Dendritic cell treated with granulocyte-macrophage colony-stimulating factor and Interleukin-4, amounts not matched to agents 40 ng/mL and 50 ng/mL, for 4 days (primary cell): Measurements from ENCODE around the gene LRRC10B.

Experiments
- H3K27ac Mint-ChIP-seq: one replicate; pipeline ENCODE4 v1.8.0; 2022; ENCODE audit warnings: mild to moderate bottlenecking, mixed read lengths
- H3K27me3 Mint-ChIP-seq: one replicate; pipeline ENCODE4 v1.8.0; 2022; ENCODE audit warnings: mild to moderate bottlenecking, mixed read lengths
- H3K36me3 Mint-ChIP-seq: one replicate; pipeline ENCODE4 v1.8.0; 2022; ENCODE audit warnings: low read depth, mixed read lengths
- H3K4me1 Mint-ChIP-seq: one replicate; pipeline ENCODE4 v1.8.0; 2022; ENCODE audit warnings: low read depth, mixed read lengths
- H3K4me3 Mint-ChIP-seq: one replicate; pipeline ENCODE4 v1.8.0; 2022; ENCODE audit warnings: mild to moderate bottlenecking, moderate library complexity, mixed read lengths
- H3K9me3 Mint-ChIP-seq: one replicate; pipeline ENCODE4 v1.8.0; 2022; ENCODE audit warnings: mixed read lengths
- intact Hi-C: fragments of 100-400 bp; cut with micrococcal nuclease; formaldehyde crosslinking; loops from one replicate; pipeline ENCODE4 v1.15.0; 2022

The LRRC10B gene

DNA sequence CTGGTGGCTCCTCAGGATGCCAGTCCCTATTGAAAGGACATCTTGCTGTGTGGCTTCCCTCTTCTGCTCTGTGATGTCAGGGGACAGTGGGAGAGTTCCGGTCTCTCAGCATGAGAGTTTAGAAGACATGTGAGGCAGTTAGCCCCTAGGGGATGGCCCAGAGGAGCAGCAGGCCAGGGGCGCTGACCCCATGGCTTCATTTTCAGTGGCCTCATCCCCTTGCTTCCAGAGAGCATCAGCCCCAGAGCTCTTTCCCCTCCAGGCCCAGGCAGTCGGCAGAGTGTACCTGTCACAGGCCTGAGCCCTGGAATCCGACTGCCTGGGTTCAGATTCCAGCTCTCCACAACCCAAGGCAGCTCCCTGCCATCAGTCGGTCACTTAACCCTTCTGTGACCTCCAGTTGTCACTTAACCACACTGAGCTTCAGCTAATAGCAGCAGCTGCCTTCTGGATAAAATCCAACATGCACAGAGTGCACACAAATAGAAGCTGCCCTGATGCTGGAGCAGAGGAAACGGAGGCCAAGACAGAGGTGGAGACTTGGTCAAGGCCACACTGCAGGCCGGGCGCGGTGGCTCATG lies 14.1 kb upstream of the LRRC10B start:
- H3K9me3 Mint-ChIP-seq: no peaks in the 10 kb centered on the region
- H3K27me3 Mint-ChIP-seq: peaks cover 3% of the 10 kb centered on the region
- no peaks in the 10 kb centered on the region for H3K36me3 Mint-ChIP-seq
- intact Hi-C loops: no loop called here
- H3K4me3 Mint-ChIP-seq: no peak overlapping the region
- no peaks in the 10 kb centered on the region for H3K4me1 Mint-ChIP-seq
- no peak overlapping the region for H3K27ac Mint-ChIP-seq

DNA sequence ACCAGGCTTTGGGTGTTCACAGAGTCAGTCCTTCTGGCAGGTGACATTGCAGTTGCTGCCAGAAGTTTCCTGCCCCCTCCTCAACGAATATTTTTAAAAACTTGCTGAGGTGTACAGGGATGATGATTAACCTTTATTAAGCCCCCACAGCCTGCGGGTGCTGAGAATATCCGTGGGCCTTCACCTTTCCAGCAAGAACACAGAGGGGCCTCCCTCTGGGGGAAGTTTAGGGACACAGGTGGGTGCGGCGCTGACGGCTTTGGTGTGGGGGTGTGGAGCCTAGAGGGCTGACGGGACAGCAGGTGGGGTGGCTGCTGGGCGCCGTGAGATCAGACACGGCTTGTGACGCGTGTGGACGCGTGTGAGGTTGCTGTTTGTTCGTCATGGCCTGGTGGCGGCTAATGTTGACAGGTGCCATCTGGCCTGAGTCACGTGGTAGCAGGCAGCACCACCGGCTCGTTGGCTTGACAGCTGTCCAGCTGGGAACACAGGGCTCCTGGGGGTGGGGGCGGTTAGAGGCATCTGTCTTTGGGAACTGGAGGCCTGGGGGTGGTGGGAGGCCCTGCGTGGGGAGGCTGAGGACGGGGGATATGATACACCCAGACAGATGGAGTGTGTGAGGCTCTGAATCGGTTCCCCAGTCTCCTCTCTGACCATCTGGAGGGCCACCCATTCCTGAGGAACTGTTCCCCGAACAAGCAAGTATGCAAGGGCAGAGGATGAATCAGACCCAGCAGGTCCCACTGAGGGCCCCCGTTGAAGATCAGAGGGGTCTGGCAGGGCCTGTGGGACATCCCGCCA lies 12.5 kb upstream of the LRRC10B start:
- no peaks in the 10 kb centered on the region for H3K4me1 Mint-ChIP-seq
- H3K4me3 Mint-ChIP-seq: no peak overlapping the region
- no peaks in the 10 kb centered on the region for H3K9me3 Mint-ChIP-seq
- peaks cover 5% of the 10 kb centered on the region for H3K27me3 Mint-ChIP-seq
- intact Hi-C loops: no loop called here
- H3K27ac Mint-ChIP-seq: no peak overlapping the region
- no peaks in the 10 kb centered on the region for H3K36me3 Mint-ChIP-seq

DNA sequence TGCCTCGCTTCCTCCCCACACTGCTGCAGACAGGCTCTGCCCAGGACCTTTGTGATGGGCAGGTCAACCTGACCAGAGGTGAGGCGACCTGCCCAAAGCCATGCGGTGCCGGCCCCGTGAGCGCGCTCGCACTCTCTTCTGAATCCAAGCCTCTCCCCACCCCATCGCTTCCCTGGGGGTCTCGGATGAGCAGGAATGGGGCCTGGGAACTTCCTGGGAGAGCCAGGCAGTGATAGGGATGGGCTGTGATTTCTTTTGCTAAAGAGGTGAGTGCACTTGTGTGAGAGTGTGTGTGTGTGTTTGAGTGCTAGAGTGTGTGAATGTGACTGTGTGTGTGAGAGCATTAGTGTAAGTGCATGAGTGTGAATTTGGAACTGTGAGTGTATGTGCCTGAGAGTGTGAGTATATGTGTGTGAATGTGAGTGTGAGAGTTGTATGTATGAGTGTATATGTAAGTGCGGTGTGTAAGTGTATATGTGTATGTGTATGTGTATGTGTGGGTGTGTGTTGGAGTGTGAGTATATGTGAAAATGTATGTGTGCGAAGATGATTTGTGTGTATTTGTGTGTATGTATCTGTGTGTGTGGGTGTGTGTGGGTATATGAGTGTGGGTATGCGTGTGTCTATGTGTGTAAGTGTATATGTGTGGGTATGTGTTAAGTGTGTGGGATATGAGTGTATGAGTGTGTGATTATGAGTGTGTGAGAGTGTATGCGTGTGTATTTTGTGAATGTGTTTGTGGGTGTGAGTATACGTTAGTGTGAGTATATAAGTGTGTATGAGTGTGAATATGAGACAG lies 11.7 kb upstream of the LRRC10B start:
- H3K36me3 Mint-ChIP-seq: no peaks in the 10 kb centered on the region
- no peak overlapping the region for H3K4me3 Mint-ChIP-seq
- no peak overlapping the region for H3K27ac Mint-ChIP-seq
- no peaks in the 10 kb centered on the region for H3K4me1 Mint-ChIP-seq
- H3K27me3 Mint-ChIP-seq: peaks cover 5% of the 10 kb centered on the region
- no peaks in the 10 kb centered on the region for H3K9me3 Mint-ChIP-seq
- intact Hi-C loops: no loop called here

DNA sequence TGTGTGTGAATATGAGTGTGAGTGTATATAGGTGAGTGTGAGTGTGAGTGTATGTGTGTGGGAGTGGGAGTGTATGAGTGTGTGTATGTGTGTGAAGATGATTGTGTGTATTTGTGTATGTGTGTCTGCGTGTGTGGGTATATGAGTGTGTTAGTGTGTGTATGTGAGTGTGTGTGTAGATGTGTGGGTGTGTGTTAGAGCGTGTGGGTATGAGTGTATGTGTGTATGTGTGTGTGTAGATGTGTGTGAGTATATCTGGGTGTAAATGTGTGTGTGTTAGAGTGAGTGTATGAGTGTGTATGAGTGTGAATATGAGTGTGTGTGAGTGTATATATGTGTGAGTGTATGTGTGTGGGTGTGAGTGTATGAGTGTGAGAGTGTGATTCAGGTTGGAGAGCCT lies 11.1 kb upstream of the LRRC10B start:
- intact Hi-C loops: no loop called here
- Mint-ChIP-seq H3K4me1 (no peaks in the 10 kb centered on the region), H3K27ac (no peak overlapping the region), H3K9me3 (no peaks in the 10 kb centered on the region), H3K36me3 (no peaks in the 10 kb centered on the region), H3K27me3 (peaks cover 3% of the 10 kb centered on the region), H3K4me3 (no peak overlapping the region)

DNA sequence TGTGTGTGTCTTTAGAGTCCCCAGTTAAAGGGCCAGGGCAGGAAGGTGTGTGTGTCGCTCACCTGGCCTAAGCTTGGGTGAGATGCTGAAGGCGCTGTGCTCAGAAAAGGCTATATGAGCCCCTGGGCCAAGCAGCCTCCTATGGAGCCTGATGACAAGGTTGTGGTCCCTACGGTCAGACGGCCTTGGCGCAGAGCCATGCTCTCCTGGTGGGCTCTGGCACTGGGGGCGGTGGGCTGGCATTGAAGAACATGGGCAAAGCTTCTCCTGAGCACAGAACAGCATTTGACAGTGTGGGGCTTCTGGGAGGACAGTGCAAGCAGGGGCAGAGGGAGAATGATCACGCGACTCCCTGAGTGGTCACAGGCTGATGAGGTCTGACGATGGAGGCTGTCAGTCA lies 10.7 kb upstream of the LRRC10B start:
- Mint-ChIP-seq H3K27ac (no peak overlapping the region), H3K27me3 (peaks cover 3% of the 10 kb centered on the region), H3K4me1 (no peaks in the 10 kb centered on the region), H3K36me3 (no peaks in the 10 kb centered on the region), H3K9me3 (no peaks in the 10 kb centered on the region), H3K4me3 (no peak overlapping the region)
- intact Hi-C loops: no loop called here

DNA sequence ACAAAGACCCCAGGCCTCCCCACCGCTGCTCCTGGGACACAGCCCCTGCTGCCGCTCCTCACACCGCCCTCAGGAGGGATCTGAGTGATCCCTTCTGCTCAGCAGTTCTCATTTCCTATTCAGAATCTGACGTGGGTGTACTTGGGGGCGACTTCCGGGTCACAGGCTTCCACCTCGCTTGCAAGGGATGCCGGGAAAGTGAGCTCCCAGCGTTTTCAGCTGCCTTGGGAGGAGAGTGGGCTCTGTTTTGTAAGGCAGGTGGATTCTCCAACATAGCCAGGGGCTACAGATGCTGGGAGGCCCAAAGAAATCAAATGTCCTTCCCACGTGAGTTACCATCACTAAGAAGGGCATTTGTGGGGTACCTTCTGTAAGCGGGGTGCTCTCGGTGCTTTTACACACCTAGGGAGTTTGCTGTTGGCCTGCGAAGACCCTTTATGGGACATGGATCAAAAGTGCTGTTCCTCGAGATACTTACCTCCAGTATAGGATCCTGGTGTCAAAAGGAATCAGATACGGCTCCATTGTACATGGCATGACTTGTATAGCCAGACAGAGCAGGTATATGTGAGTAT lies 9.7 kb upstream of the LRRC10B start:
- Mint-ChIP-seq H3K4me3 (no peak overlapping the region), H3K27me3 (peaks cover 2% of the 10 kb centered on the region), H3K9me3 (no peaks in the 10 kb centered on the region), H3K36me3 (no peaks in the 10 kb centered on the region), H3K27ac (no peak overlapping the region), H3K4me1 (no peaks in the 10 kb centered on the region)
- intact Hi-C loops: no loop called here

DNA sequence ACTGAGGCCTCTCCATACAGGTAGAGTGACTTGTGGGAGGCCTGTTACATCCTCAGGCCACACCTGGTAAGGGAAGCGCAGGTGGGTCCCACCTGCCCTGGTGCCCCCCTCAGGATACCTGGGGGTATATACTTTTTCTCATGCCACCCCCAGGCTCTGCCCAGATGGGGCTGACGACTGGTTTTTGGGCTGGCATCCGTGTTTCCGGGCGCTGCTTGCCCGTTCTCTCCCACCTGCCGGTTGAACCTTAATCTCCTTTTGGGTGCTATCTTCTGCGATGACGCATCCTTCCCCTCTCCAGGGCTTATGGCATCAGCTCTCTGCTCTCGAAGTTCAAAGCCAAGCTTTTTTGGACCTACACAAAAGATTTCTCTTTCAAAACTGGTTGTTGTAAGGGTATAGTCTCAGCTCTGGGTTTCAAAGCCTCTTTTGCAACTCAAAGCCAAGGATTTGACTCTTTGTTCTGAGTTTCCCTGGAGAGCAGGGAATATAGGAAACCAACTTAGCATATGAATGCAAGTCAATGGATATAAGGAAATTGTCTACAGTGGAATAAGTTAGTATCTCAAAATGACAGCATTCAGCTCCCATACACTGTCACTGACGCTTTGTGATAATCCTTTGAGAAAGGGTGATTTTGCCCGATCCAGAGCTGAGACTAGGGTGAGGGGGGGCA lies 8.6 kb upstream of the LRRC10B start:
- intact Hi-C loops: no loop called here
- H3K36me3 Mint-ChIP-seq: no peaks in the 10 kb centered on the region
- peaks cover 9% of the 10 kb centered on the region for H3K27me3 Mint-ChIP-seq

DNA sequence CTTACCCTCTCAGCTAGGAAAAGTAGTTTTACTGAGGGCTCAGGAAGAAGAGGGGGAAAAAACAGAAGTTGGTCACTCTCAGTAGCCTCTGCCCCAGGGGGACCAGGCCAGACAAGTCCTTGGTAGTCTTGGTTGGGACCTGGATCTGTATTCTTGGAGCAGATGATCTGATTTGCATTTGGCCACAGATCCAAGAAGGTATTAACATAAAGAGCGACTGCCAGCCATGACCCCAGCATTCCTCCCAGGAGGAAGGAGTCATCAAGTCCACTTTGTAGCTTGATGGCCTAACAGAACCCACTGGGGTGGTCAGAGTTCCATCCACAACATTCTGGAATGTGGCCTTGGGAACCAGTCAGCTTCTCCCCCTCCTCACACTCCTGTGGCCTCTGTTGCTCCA lies 6.0 kb upstream of the LRRC10B start:
- intact Hi-C loops: no loop called here
- H3K4me1 Mint-ChIP-seq: no peaks in the 10 kb centered on the region
- H3K9me3 Mint-ChIP-seq: no peaks in the 10 kb centered on the region
- no peak overlapping the region for H3K27ac Mint-ChIP-seq
- H3K36me3 Mint-ChIP-seq: no peaks in the 10 kb centered on the region
- peaks cover 33% of the 10 kb centered on the region for H3K27me3 Mint-ChIP-seq
- no peak overlapping the region for H3K4me3 Mint-ChIP-seq

More for the DNA sequence above, 8.6 kb upstream of the LRRC10B start:
- Mint-ChIP-seq H3K4me1 (no peaks in the 10 kb centered on the region), H3K4me3 (no peak overlapping the region), H3K9me3 (no peaks in the 10 kb centered on the region), H3K27ac (no peak overlapping the region)

DNA sequence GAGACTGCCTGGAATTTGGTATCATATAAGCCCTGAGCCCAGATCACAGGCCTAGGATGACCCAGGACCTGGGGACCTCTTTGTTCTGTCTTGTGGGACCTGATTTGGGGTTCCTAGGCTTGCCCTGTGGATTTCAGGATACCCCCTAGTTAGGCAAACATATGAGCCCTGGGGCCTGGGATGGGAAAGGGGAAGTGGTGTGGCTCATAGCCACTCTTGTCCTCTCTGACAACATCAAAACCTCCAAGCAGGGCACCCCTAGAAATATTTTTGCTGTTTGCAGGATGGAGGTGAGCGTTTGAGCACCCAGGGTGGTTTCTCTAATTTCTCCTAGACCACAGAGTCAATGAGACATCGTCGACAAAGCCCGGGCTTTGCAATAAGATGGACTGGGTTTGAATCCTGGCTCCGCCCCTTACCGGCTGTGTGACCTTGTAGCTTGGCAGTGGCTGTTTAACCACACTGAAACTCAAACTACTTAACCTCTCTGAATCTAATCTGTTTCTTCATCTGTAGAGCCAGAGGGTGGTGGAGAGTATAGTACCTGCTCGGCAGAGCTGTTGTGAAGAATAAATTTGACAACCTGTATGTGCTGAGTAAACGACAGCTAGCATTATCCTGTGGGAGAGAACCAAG lies 5.3 kb upstream of the LRRC10B start:
- intact Hi-C loops: no loop called here
- peaks cover 41% of the 10 kb centered on the region for H3K27me3 Mint-ChIP-seq
- H3K27ac Mint-ChIP-seq: no peak overlapping the region
- peaks cover 7% of the 10 kb centered on the region for H3K4me1 Mint-ChIP-seq
- no peak overlapping the region for H3K4me3 Mint-ChIP-seq
- no peaks in the 10 kb centered on the region for H3K9me3 Mint-ChIP-seq
- no peaks in the 10 kb centered on the region for H3K36me3 Mint-ChIP-seq

DNA sequence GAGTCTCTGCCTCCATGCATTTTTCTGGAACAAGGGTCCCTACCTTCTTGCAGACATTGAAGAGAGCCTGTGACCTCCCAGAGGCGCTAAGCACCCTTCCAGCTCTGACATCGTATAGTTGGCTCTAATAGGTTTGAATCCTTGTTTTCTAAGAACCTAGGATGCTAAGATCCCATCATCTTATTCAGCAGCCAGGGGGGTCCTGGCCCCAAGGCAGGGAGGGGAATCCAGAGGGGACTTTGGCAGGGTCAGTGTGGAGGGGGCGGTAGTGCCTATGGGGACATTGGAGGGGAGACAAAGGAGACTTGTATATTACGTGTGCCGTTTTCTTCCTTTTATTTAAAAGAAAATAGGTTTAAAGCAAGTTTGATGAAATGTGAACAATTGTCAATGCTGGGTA lies 3.4 kb upstream of the LRRC10B start:
- peaks cover 16% of the 10 kb centered on the region for H3K4me1 Mint-ChIP-seq
- H3K27me3 Mint-ChIP-seq: peaks cover 54% of the 10 kb centered on the region
- H3K9me3 Mint-ChIP-seq: no peaks in the 10 kb centered on the region
- H3K36me3 Mint-ChIP-seq: no peaks in the 10 kb centered on the region
- no peak overlapping the region for H3K27ac Mint-ChIP-seq
- intact Hi-C loops: no loop called here
- no peak overlapping the region for H3K4me3 Mint-ChIP-seq

DNA sequence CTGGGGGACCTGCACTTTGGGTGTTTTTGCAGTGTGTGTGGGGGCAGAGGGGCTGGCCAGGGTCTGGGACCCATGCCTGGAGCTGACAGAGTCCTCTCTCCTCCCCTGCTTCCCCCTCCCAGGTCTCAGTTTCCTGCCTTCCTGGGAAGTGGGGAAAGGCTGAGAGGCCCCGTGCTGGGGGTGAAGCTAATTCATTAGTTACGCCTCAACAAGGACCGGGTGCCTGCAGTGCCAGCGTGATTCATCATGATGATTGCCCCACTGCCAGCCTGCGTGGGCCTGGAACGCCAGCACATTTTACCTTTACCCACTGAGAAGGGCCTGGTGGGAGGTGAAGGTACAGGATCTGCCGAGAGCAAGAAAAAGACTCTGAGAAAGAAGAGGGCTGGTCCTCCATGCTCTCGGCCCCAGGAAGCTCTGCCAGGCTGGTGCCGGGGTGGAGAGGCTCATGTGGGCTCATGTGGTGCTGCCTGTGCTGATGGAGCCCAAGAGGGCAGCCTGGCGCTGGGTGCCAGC lies 2.9 kb upstream of the LRRC10B start:
- intact Hi-C loops: no loop called here
- no peaks in the 10 kb centered on the region for H3K9me3 Mint-ChIP-seq
- H3K27ac Mint-ChIP-seq: no peak overlapping the region
- peaks cover 16% of the 10 kb centered on the region for H3K4me1 Mint-ChIP-seq
- H3K4me3 Mint-ChIP-seq: no peak overlapping the region
- no peaks in the 10 kb centered on the region for H3K36me3 Mint-ChIP-seq
- H3K27me3 Mint-ChIP-seq: peaks cover 60% of the 10 kb centered on the region

DNA sequence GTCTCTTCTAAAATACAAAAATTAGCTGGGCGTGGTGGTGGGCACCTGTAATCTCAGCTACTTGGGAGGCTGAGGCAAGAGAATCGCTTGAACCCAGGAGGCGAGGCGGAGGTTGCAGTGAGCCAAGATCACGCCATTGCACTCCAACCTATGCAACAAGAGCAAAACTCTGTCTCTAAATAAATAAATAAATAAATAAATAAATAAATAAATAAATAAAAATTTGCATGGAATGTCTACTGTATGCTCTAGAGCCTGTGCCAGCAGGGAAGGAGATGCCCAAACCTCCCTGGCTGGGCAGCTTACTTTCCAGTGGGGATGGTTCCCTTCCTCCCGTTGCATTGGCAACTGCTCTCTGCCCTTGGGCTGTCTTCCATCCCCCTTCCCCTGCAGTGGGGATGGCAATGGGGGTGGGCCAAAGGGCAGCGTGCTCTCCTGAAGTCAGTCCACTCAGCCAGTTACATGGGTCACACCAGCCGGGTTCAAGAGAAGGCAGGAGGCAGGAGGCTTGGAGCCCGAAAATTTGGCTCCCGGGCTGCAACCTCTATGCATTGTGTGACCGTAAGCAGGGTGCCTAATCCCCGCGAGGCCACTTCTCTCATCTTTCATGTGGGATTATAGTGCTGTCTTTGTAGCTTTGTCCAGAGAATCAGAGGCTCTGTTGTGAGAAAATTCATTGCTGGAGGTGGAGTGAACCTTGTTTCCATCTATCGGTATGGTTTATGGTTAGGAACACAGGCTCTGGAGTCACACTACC lies 1.4 kb upstream of the LRRC10B start:
- intact Hi-C loops: no loop called here

More for the DNA sequence above, 1.4 kb upstream of the LRRC10B start:
- no peaks in the 10 kb centered on the region for H3K36me3 Mint-ChIP-seq
- no peak overlapping the region for H3K27ac Mint-ChIP-seq
- peaks cover 16% of the 10 kb centered on the region for H3K4me1 Mint-ChIP-seq
- no peaks in the 10 kb centered on the region for H3K9me3 Mint-ChIP-seq
- H3K27me3 Mint-ChIP-seq: peaks cover 72% of the 10 kb centered on the region
- H3K4me3 Mint-ChIP-seq: no peak overlapping the region
